ENCODE measurements around the gene PCGF3. TPM values are rescaled to one million over a fixed set of nuclear protein-coding genes. Genes with fewer than 3 reads are reported as not detected.

The PCGF3 gene
- total and polyA plus RNA-seq, 9 of the 15 experiments (the other 6 are each of a cell fraction or from before 2014, with no cell fraction given), result 2.6 to 46.1 (median 20.3) TPM

DNA sequence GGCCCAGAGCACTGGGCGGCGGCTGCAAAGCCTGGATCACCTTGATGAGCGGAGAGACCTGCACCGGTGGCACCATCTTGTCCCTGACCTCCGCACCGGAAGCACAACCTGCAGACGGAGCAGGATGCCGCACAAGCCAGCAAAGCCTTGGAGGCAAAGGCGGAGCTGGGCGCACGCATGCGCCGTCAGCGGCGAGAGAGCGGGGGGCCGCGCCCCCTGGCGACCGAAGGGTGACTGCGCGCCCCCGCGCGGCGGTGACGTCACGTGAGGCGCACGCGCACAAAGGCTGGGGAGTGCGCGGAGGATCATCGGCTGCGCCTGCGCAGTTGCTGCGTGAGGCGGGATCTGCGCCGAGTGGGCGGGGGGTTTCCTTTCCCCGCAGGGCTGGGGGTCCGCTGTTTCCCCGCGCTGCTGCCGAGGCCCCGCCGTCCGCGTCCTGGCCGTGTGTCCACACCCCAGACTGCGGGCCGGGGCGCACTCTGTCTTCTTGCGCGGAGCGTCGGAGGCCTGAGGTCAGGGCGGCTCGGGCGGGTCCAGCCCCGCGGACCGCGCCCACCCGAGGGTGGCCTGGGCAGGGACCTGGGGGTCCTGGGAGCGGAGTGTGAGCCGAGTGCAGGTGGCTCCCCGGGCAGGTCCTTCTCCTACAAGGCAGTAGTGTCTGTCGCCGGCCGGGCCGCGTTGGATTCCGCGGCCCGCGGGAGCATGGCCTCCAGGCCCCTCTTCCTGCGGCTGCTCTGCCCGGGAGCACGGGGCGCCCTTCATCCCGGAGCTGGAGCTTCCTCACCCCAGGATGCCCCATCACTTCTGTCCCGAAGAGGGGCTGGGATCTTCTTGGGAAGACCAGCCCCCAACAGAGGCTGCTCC lies 31.2 kb upstream of the PCGF3 start, which contains the start of the genes ATP5ME and MYL5 (continued):
- TF ChIP-seq SMC3 (conservative IDR thresholded peaks at IDR 0.05; ENCODE audit: insufficient read depth, low read depth, low read length) (peak; percentile 65), NONO (IDR thresholded peaks at IDR 0.05; ENCODE audit: low read depth in 2 of 2, low read length in 1 of 2) (0 out of 4 replicates have a peak, but pooled peaks of 1 of the 2 experiments have one; percentile 7), ETV6 (IDR thresholded peaks at IDR 0.05; ENCODE audit: borderline replicate concordance in 1 of 2, low read depth in 2 of 2, low read length in 1 of 2) (no peak), ETV6 (CRISPR knock-in tag; IDR thresholded peaks at IDR 0.05; ENCODE audit: borderline replicate concordance) (no peak; the same call in 1 of the 2 replicates), U2AF2 (optimal IDR thresholded peaks at IDR 0.05; ENCODE audit: low read depth, low read length) (no peak), SETDB1 (IDR thresholded peaks at IDR 0.05; ENCODE audit: low read length) (peak; percentile 83), HMGN3 (IDR thresholded peaks at IDR 0.05; ENCODE audit: borderline replicate concordance, extremely low read depth, insufficient read length, low read depth, low read length) (no peak), NFIX (CRISPR knock-in tag; IDR thresholded peaks at IDR 0.05; ENCODE audit: low read depth) (no peak), MCM3 (IDR thresholded peaks at IDR 0.05) (no peak), KAT2B (IDR thresholded peaks at IDR 0.05; ENCODE audit: low read depth, low read length) (no peak), ZNF280A (IDR thresholded peaks at IDR 0.05; ENCODE audit: low read depth, partially characterized antibody) (no peak), MLX (CRISPR knock-in tag; conservative IDR thresholded peaks at IDR 0.05) (no peak), PHB2 (IDR thresholded peaks at IDR 0.05; ENCODE audit: low read depth) (no peak)
- TF ChIP-seq, protein P1, sequence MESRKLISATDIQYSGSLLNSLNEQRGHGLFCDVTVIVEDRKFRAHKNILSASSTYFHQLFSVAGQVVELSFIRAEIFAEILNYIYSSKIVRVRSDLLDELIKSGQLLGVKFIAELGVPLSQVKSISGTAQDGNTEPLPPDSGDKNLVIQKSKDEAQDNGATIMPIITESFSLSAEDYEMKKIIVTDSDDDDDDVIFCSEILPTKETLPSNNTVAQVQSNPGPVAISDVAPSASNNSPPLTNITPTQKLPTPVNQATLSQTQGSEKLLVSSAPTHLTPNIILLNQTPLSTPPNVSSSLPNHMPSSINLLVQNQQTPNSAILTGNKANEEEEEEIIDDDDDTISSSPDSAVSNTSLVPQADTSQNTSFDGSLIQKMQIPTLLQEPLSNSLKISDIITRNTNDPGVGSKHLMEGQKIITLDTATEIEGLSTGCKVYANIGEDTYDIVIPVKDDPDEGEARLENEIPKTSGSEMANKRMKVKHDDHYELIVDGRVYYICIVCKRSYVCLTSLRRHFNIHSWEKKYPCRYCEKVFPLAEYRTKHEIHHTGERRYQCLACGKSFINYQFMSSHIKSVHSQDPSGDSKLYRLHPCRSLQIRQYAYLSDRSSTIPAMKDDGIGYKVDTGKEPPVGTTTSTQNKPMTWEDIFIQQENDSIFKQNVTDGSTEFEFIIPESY (CRISPR knock-in tag; IDR thresholded peaks at IDR 0.05), result no peak
- TF ChIP-seq, protein P2, sequence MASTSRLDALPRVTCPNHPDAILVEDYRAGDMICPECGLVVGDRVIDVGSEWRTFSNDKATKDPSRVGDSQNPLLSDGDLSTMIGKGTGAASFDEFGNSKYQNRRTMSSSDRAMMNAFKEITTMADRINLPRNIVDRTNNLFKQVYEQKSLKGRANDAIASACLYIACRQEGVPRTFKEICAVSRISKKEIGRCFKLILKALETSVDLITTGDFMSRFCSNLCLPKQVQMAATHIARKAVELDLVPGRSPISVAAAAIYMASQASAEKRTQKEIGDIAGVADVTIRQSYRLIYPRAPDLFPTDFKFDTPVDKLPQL (IDR thresholded peaks at IDR 0.05; ENCODE audit: extremely low read depth, insufficient read length), result no peak
- TF ChIP-seq, protein P3, sequence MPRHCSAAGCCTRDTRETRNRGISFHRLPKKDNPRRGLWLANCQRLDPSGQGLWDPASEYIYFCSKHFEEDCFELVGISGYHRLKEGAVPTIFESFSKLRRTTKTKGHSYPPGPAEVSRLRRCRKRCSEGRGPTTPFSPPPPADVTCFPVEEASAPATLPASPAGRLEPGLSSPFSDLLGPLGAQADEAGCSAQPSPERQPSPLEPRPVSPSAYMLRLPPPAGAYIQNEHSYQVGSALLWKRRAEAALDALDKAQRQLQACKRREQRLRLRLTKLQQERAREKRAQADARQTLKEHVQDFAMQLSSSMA (CRISPR knock-in tag; IDR thresholded peaks at IDR 0.05), result no peak
- TF ChIP-seq, protein P4, sequence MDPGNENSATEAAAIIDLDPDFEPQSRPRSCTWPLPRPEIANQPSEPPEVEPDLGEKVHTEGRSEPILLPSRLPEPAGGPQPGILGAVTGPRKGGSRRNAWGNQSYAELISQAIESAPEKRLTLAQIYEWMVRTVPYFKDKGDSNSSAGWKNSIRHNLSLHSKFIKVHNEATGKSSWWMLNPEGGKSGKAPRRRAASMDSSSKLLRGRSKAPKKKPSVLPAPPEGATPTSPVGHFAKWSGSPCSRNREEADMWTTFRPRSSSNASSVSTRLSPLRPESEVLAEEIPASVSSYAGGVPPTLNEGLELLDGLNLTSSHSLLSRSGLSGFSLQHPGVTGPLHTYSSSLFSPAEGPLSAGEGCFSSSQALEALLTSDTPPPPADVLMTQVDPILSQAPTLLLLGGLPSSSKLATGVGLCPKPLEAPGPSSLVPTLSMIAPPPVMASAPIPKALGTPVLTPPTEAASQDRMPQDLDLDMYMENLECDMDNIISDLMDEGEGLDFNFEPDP (CRISPR knock-in tag; IDR thresholded peaks at IDR 0.05), result no peak

Data from K562 (cell line).